Neural progenitor cell (in vitro differentiated cells): ENCODE measurements around the gene LRP3.

Source experiments
- EZH2phosphoT487 ChIP-seq: fragments of 200-600 bp; sonication (generic); IDR thresholded peaks from 2 replicates; pipeline ENCODE4 v1.6.1; 2017; ENCODE audit warnings: antibody characterized with exemption
- TF ChIP-seq, protein P1 (sequence below): fragments of 200-600 bp; sonication (generic); IDR thresholded peaks from 2 replicates; pipeline ENCODE4 v1.5.1; 2017; ENCODE audit warnings: antibody characterized with exemption, mild to moderate bottlenecking

DNA sequence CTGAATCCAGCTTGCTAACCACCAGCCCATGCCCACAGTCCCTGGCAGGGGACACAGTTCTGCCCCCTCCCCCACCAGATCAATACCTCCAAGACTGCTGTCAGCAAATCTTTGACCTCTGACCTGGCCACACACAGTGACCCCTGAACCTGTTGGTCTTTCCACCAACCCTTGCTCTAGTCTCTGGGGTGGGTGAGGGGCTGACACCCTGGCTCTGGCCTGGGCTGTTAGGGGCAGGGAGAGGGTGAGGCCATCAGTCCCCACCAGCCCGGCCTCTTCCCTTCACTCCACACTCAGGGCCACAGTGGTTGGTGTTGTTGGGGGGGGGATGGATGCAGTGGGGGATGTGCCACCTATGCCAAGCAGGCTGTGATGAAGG, 53.3 kb downstream of the LRP3 start:
- TF ChIP-seq, protein P1, sequence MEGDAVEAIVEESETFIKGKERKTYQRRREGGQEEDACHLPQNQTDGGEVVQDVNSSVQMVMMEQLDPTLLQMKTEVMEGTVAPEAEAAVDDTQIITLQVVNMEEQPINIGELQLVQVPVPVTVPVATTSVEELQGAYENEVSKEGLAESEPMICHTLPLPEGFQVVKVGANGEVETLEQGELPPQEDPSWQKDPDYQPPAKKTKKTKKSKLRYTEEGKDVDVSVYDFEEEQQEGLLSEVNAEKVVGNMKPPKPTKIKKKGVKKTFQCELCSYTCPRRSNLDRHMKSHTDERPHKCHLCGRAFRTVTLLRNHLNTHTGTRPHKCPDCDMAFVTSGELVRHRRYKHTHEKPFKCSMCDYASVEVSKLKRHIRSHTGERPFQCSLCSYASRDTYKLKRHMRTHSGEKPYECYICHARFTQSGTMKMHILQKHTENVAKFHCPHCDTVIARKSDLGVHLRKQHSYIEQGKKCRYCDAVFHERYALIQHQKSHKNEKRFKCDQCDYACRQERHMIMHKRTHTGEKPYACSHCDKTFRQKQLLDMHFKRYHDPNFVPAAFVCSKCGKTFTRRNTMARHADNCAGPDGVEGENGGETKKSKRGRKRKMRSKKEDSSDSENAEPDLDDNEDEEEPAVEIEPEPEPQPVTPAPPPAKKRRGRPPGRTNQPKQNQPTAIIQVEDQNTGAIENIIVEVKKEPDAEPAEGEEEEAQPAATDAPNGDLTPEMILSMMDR = no peak
- no peak for TF ChIP-seq EZH2phosphoT487
